H9 (cell line): Measurements from ENCODE around the gene MGAT4B. TPM values are rescaled to one million over a fixed set of nuclear protein-coding genes. Genes with fewer than 3 reads are reported as not detected.

Source experiments
- DNase-seq: peaks from one replicate; pipeline ENCODE4 v3.0.0-alpha.2; 2017
- H2AFZ ChIP-seq: one replicate; pipeline ENCODE4 v1.6.1; 2013; ENCODE audit warnings: mild to moderate bottlenecking, low read length, control low read depth, moderate library complexity
- H2AK5ac ChIP-seq: 2 replicates; pipeline ENCODE4 v1.6.1; 2013; ENCODE audit warnings: low read length, control low read depth, mixed read lengths; ENCODE audit not compliant: insufficient read length
- H2BK120ac ChIP-seq: one replicate; pipeline ENCODE4 v1.6.1; 2013; ENCODE audit warnings: low read depth, mild to moderate bottlenecking, low read length, control low read depth, inconsistent platforms; ENCODE audit not compliant: poor library complexity, severe bottlenecking
- H2BK12ac ChIP-seq: 2 replicates; pipeline ENCODE4 v1.6.1; 2013; ENCODE audit warnings: low read length, control low read depth, mixed read lengths, low read depth; ENCODE audit not compliant: insufficient read length
- H2BK15ac ChIP-seq: 2 replicates; pipeline ENCODE4 v1.6.1; 2013; ENCODE audit warnings: low read depth, low read length, control low read depth
- H2BK20ac ChIP-seq: one replicate; pipeline ENCODE4 v1.6.1; 2013; ENCODE audit warnings: low read depth, mild to moderate bottlenecking, low read length, control low read depth, inconsistent platforms; ENCODE audit not compliant: poor library complexity, severe bottlenecking
- H2BK5ac ChIP-seq: 2 replicates; pipeline ENCODE4 v1.6.1; 2013; ENCODE audit warnings: low read length, control low read depth, mixed read lengths; ENCODE audit not compliant: insufficient read length
- H3K14ac ChIP-seq: 2 replicates; pipeline ENCODE4 v1.6.1; 2013; ENCODE audit warnings: low read length, control low read depth; ENCODE audit not compliant: insufficient read depth
- H3K18ac ChIP-seq: 2 replicates; pipeline ENCODE4 v1.6.1; 2013; ENCODE audit warnings: low read depth, mild to moderate bottlenecking, mixed read lengths, low read length, control low read depth; ENCODE audit not compliant: insufficient read length
- H3K23ac ChIP-seq: 2 replicates; pipeline ENCODE4 v1.6.1; 2013; ENCODE audit warnings: low read length, control low read depth, mixed read lengths, low read depth; ENCODE audit not compliant: insufficient read length
- H3K23me2 ChIP-seq: 2 replicates; pipeline ENCODE4 v1.6.1; 2013; ENCODE audit warnings: low read depth, mild to moderate bottlenecking, mixed read lengths, low read length, control low read depth; ENCODE audit not compliant: insufficient read length, poor library complexity, severe bottlenecking
- H3K27ac ChIP-seq: 2 replicates; pipeline ENCODE4 v1.5.1; 2013; ENCODE audit warnings: low read length, control low read depth, mixed read lengths, low read depth; ENCODE audit not compliant: insufficient read length
- H3K27me3 ChIP-seq: 2 replicates; pipeline ENCODE4 v1.6.1; 2013; ENCODE audit warnings: low read length, control low read depth, inconsistent platforms; ENCODE audit not compliant: insufficient read depth
- H3K4ac ChIP-seq: 2 replicates; pipeline ENCODE4 v1.6.1; 2013; ENCODE audit warnings: low read depth, mild to moderate bottlenecking, control low read depth, inconsistent platforms, low read length, moderate library complexity
- H3K4me1 ChIP-seq: 2 replicates; pipeline ENCODE4 v1.6.1; 2013; ENCODE audit warnings: low read length, control low read depth, inconsistent platforms; ENCODE audit not compliant: insufficient read depth
- H3K4me2 ChIP-seq: 2 replicates; pipeline ENCODE4 v1.6.1; 2013; ENCODE audit warnings: low read length, control low read depth, mixed read lengths; ENCODE audit not compliant: insufficient read length, insufficient read depth
- H3K56ac ChIP-seq: 2 replicates; pipeline ENCODE4 v1.6.1; 2013; ENCODE audit warnings: low read depth, mild to moderate bottlenecking, mixed read lengths, low read length, control low read depth; ENCODE audit not compliant: insufficient read length
- H3K79me1 ChIP-seq: 2 replicates; pipeline ENCODE4 v1.6.1; 2013; ENCODE audit warnings: low read depth, mild to moderate bottlenecking, moderate library complexity, low read length, control low read depth, inconsistent platforms; ENCODE audit not compliant: insufficient read depth, poor library complexity, severe bottlenecking
- H3K79me2 ChIP-seq: 2 replicates; pipeline ENCODE4 v1.6.1; 2013; ENCODE audit warnings: low read length, control low read depth, inconsistent platforms; ENCODE audit not compliant: insufficient read depth
- H3K9ac ChIP-seq: 2 replicates; pipeline ENCODE4 v1.6.1; 2013; ENCODE audit warnings: low read length, control low read depth, mixed read lengths; ENCODE audit not compliant: insufficient read length; ENCODE audit errors: extremely low read depth
- H3K9me3 ChIP-seq: one replicate; pipeline ENCODE4 v1.6.1; 2013; ENCODE audit warnings: low read depth, low read length, inconsistent platforms; ENCODE audit not compliant: control insufficient read depth
- H3T11ph ChIP-seq: one replicate; pipeline ENCODE4 v1.6.1; 2013; ENCODE audit warnings: mild to moderate bottlenecking, low read length, control low read depth, inconsistent platforms
- H4K20me1 ChIP-seq: one replicate; pipeline ENCODE4 v1.6.1; 2013; ENCODE audit not compliant: control insufficient read depth, insufficient read length, insufficient read depth
- H4K5ac ChIP-seq: 2 replicates; pipeline ENCODE4 v1.6.1; 2013; ENCODE audit warnings: low read depth, mild to moderate bottlenecking, mixed read lengths, low read length, control low read depth; ENCODE audit not compliant: insufficient read length
- H4K8ac ChIP-seq: replicated peaks from 2 replicates; pipeline ENCODE4 v1.6.1; 2013; ENCODE audit warnings: low read length, control low read depth, mixed read lengths, low read depth; ENCODE audit not compliant: insufficient read length
- H4K91ac ChIP-seq: 2 replicates; pipeline ENCODE4 v1.6.1; 2013; ENCODE audit warnings: low read depth, mild to moderate bottlenecking, moderate library complexity, mixed read lengths, low read length, control low read depth; ENCODE audit not compliant: insufficient read length
- H3K27ac Mint-ChIP-seq, 3 experiments: 2 replicates in 2 of 3; 3 replicates in 1 of 3; pipeline ENCODE4 v1.8.0; 2020 to 2021; ENCODE audit warnings: mixed read lengths in 3 of 3, mild to moderate bottlenecking in 1 of 3, moderate library complexity in 1 of 3
- H3K27me3 Mint-ChIP-seq: 2 replicates; pipeline ENCODE4 v1.8.0; 2021; ENCODE audit warnings: low read depth, mild to moderate bottlenecking, moderate library complexity, mixed read lengths
- H3K36me3 Mint-ChIP-seq, 3 experiments: 2 replicates in 2 of 3; 3 replicates in 1 of 3; pipeline ENCODE4 v1.8.0; 2020 to 2021; ENCODE audit warnings: low read depth in 3 of 3, mixed read lengths in 3 of 3; ENCODE audit not compliant: insufficient read depth in 1 of 3
- H3K4me1 Mint-ChIP-seq, 2 experiments: 2 replicates each; pipeline ENCODE4 v1.8.0; 2020; ENCODE audit warnings: mixed read lengths in 2 of 2
- H3K4me3 Mint-ChIP-seq, 2 experiments: 2 replicates in 1 of 2; 3 replicates in 1 of 2; pipeline ENCODE4 v1.8.0; 2020 to 2021; ENCODE audit warnings: mild to moderate bottlenecking in 2 of 2, mixed read lengths in 2 of 2, moderate library complexity in 1 of 2
- H3K9me3 Mint-ChIP-seq, 2 experiments: 2 replicates in 1 of 2; 3 replicates in 1 of 2; pipeline ENCODE4 v1.8.0; 2020; ENCODE audit warnings: mild to moderate bottlenecking in 2 of 2, mixed read lengths in 2 of 2, moderate library complexity in 1 of 2
- WGBS: extraction: QIAGEN DNeasy Blood & Tissue Kit; methylation state at CpG from one replicate; pipeline ENCODE4 v1.1.7; 2013; ENCODE audit warnings: missing lambda C conversion rate, low lambda C conversion rate, mixed read lengths; ENCODE audit not compliant: insufficient read length; ENCODE audit errors: extremely low coverage; 5-methylcytosine and 5-hydroxymethylcytosine counted together
- total RNA-seq: library from RNA; stranded (reverse); gene quantifications from 2 replicates; pipeline ENCODE4 v1.2.1, GENCODE V29; 2021
- TF ChIP-seq, protein P1 (sequence below): fragments of 200-600 bp; sonication (generic); conservative IDR thresholded peaks from 3 replicates; pipeline ENCODE4 v1.8.0; 2021; ENCODE audit warnings: antibody characterized with exemption, mild to moderate bottlenecking

MGAT4B gene
- total RNA-seq, 1 experiment from 2014 or later: 147 TPM

GRCh38 chr5:179778591-179778990, 28.1 kb downstream of the MGAT4B start:
- no CpG with 5 or more reads among the region's 5 CpGs for WGBS
- peaks cover 27 to 55% (median 40%) of the 10 kb centered on the region in 3 experiments for H3K36me3 Mint-ChIP-seq
- peak overlapping the region in 2 of 3 experiments; percentile 5 to 59; a peak in 2 of 7 replicates for H3K27ac Mint-ChIP-seq
- Histone ChIP-seq H3K4ac (no peak overlapping the region), H4K20me1 (no peaks in the 10 kb centered on the region), H2BK15ac (no peak overlapping the region), H3K56ac (no peak overlapping the region), H3K23ac (no peak overlapping the region), H3K23me2 (no peaks in the 10 kb centered on the region), H2AK5ac (no peak overlapping the region), H2BK120ac (no peak overlapping the region), H3K27me3 (no peaks in the 10 kb centered on the region), H3K9me3 (no peaks in the 10 kb centered on the region), H3T11ph (no peak overlapping the region), H3K4me1 (no peaks in the 10 kb centered on the region), H3K27ac (no peak overlapping the region), H3K79me2 (no peaks in the 10 kb centered on the region), H2BK12ac (no peak overlapping the region), H3K9ac (no peak overlapping the region), H4K8ac (no peak overlapping the region), H2BK20ac (no peak overlapping the region), H2BK5ac (no peak overlapping the region), H3K18ac (no peak overlapping the region), H3K14ac (no peak overlapping the region), H3K79me1 (no peaks in the 10 kb centered on the region), H4K91ac (no peak overlapping the region), H2AFZ (no peak overlapping the region), H4K5ac (no peak overlapping the region), H3K4me2 (no peak overlapping the region)
- H3K4me3 Mint-ChIP-seq: no peak overlapping the region
- TF ChIP-seq, protein P1, sequence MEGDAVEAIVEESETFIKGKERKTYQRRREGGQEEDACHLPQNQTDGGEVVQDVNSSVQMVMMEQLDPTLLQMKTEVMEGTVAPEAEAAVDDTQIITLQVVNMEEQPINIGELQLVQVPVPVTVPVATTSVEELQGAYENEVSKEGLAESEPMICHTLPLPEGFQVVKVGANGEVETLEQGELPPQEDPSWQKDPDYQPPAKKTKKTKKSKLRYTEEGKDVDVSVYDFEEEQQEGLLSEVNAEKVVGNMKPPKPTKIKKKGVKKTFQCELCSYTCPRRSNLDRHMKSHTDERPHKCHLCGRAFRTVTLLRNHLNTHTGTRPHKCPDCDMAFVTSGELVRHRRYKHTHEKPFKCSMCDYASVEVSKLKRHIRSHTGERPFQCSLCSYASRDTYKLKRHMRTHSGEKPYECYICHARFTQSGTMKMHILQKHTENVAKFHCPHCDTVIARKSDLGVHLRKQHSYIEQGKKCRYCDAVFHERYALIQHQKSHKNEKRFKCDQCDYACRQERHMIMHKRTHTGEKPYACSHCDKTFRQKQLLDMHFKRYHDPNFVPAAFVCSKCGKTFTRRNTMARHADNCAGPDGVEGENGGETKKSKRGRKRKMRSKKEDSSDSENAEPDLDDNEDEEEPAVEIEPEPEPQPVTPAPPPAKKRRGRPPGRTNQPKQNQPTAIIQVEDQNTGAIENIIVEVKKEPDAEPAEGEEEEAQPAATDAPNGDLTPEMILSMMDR: no peak
- H3K27me3 Mint-ChIP-seq: peaks cover 2% of the 10 kb centered on the region; the same call in 1 of the 2 replicates
- no peaks in the 10 kb centered on the region for H3K9me3 Mint-ChIP-seq
- no peak for DNase-seq
- H3K4me1 Mint-ChIP-seq: no peaks in the 10 kb centered on the region
